Tracheal epithelial cell (primary cell): ENCODE data around the gene SLC6A3. TPM values are rescaled to one million over a fixed set of nuclear protein-coding genes. Genes with fewer than 3 reads are reported as not detected.

Source experiments
- total RNA-seq: library from RNA; depleted of rRNA; stranded (reverse); fragments of >200 nt; gene quantifications from 2 replicates; pipeline ENCODE4 v1.2.1, GENCODE V29; 2014

SLC6A3 gene
- total RNA-seq = not detected in 2 replicates

DNA sequence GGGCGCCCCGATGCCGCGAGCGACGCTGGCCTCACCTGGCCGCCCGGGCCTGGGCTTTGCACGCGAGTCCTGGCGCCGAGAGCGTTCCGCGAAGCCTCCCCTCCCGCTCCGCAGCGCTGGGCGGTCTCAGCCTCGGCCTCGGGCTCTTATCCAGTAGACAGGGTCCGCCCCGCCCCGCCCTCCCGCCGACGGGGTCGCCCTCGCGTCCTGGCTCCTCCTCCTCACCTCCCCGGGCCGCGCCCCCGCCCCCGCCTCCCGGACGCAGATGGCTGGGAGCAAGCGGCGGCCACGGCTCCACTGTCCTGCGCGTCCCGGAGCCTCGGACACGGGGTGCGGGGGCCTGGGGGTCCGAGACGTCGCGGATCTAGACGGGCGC is at the start of gene SLC6A3:
SLC6A3 (minus strand) TSS at position 128 of the 376 bp plus-strand sequence. CDS start 2,243 bp downstream, outside the sequence.

DNA sequence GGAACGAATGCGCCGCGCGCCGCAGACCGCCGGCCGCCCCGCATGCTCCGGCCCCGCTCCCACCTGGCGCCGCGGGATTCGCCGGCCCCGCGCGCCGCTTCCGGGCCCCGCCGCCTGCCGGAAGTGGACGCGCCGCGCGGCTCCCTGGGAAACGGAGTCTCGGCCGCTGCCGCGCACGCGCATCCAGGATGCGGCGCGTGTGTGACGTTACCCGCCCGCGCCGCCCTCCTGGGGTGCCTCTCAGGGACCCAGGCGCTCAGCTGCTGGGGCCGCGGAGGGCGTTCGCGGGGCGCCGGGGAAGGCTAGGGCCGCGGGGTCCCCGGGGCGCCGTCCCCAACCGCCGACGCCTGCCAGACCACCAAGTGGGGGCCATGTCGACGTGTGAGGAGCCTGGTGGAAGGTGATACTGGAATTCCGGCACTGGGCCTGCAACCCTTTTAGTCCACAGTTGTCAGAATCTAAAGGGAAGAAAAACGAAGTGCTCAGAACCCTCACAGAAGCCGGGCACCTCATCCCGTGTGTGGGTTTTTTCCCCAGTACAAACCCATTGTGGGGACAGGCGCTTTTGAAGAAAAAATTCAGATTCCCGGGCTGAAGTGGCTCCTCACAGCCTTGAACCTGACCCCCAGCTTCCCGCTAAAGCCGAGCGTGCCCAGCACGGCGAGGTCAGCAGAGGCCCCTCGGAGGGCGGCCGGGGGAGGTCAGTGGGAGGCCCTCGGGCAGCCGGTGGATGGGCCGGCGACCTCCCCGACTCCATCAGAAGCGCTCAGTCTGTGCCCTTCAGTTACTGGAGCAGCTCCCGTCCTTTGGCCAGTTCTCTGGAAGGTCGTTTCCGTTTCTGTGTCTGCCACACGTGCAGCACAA is 100.0 kb downstream of the SLC6A3 start, which contains the start of gene CLPTM1L:
CLPTM1L (minus strand) TSS at position 125 of the 864 bp plus-strand sequence. CDS start 258 bp downstream, outside the sequence.

Other genes with a start within 250 kb of the SLC6A3 start
- gene SLC6A19, start 243.8 kb downstream of the SLC6A3 start, total RNA-seq = not detected in 2 replicates
- gene SLC6A18, start 220.1 kb downstream of the SLC6A3 start, total RNA-seq = not detected in 2 replicates
- gene TERT, start 150.4 kb downstream of the SLC6A3 start, total RNA-seq = not detected in 2 replicates
- 252 and 273 TPM in 2 replicates for gene CLPTM1L, start 100.3 kb downstream of the SLC6A3 start, total RNA-seq
- 27.5 and 35.2 TPM in 2 replicates for gene LPCAT1, start 78.5 kb upstream of the SLC6A3 start, total RNA-seq